Measurements from ENCODE around the gene GPR158.

GPR158 gene

DNA sequence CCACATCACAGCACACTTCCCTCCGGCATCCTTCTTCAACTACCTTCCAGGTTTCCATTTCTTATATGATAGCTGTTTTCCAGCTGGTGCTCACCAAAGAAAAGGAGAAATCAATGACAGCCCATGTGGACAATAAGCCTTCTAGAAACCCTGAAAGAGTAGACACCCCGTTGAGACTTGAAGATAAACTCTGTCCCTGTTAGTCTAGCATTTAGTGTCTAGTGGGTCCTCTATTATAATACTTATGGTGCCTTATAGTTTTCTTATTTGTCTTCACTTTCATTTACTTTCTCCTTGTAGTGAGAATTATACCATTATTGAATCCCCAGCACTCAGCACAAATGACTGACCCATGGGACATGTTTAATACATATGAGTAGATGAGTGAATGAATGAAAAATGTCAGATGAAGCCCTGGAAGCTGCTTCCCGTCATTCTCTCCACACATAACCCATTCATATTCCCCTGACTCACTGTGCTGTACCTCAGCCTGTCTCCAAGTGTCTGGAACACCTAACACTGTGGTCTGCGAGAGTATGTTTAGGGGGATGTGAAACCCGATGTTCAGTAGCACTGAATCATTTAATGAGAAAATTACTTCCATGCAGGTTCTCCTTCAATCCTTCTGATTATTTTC lies 377.6 kb downstream of the GPR158 start:
- FAIRE-seq: no peak
- no peak for DNase-seq (ENCODE audit: extremely low spot score, insufficient read length, low read depth)

DNA sequence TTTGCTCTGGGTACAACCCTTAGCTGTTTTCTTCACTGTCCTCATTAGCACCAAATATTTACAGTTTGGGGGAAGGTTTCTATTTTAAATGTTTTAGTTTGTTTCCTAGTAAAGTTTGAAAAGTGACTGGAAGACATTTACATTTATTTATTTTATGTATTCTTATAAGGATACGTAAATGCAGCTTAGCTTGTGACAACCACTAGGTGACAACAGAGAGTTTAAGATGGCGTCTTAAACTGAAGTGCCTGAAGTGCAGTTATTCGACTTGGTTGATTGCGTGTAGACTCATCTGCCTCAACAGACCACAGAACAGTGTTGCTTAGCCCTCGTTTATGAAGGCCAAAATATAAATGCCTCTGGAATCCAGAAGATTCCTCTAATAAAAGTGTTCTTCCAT lies 381.1 kb downstream of the GPR158 start:
- FAIRE-seq: no peak
- DNase-seq (ENCODE audit: extremely low spot score, insufficient read length, low read depth): no peak

DNA sequence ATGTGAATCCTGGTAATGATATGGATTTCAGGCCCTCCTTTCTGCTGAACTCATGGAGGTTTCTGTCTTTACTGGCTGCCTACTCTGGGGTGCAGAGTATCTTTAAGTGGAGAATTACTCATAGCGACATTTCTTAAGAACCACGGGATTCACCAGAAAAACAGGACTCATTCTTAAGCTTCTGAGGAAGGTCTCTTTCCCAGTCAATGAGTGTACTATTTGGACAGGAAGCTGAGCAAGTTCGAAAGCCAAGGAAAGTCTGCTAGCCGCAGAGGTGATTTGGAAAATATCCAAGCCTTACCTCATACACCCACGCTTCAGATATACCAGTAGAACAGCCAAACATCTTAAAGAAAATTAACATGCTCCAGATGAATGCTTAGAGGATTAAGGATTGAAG lies 381.7 kb downstream of the GPR158 start:
- no peak for FAIRE-seq
- DNase-seq (ENCODE audit: extremely low spot score, insufficient read length, low read depth): no peak

DNA sequence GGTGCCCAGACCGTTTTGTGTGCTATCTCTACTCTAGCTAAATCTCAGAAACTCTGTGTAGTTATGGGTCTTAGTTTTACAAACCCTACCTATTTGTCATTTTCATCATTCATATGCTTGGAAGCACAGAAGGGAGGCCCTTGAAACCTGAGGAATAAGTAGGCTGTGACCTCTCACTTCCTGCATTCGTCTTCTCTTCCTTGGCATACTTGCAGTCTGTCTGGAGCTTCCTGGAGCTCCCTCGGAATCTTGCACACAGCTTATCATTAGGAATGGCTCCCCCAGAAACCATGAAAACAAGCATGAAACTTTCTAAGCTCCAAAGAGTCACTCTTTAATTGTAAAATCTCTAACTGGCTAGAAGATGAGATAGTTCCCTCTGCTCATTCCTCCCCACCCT lies 382.3 kb downstream of the GPR158 start:
- FAIRE-seq (no peak), DNase-seq (ENCODE audit: extremely low spot score, insufficient read length, low read depth) (no peak)

DNA sequence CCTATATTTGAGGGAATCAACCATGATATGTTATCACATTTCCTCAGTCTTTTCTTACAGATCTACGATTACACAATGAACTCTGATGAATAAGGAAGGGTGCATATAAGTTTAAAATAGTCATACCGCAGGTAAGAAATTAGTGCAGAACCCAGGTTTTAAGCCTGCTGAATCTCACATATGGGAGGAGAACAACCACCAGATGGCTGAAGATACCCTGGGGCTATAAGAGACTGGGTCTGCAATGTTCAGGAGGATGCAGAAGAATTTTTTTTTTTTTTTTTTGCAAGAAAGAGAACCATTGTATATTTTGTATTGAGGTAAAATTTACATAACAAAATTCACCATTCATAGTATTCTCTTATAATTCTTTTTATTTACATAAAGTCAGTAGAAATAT lies 387.0 kb downstream of the GPR158 start:
- no peak for FAIRE-seq
- no peak for DNase-seq (ENCODE audit: extremely low spot score, insufficient read length, low read depth)

DNA sequence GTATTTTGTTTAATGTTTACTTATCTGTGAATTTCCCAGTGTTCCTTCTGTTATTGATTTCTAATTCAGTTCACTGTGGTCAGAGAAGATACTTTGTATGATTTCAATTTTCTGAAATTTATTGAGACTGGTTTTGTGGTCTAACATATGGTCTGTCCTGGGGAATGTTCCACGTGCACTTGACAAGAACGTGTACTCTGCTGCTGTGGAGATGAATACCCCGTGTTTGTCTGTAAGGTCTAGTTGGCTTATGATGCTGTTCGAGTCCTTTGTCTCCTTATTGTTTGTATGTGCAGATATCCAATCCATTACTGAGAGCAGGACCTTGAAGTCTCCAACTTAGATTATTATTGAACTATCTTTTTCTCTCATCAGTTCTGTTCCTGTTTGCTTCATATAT lies 387.7 kb downstream of the GPR158 start:
- DNase-seq (ENCODE audit: extremely low spot score, insufficient read length, low read depth) (no peak), FAIRE-seq (no peak)

DNA sequence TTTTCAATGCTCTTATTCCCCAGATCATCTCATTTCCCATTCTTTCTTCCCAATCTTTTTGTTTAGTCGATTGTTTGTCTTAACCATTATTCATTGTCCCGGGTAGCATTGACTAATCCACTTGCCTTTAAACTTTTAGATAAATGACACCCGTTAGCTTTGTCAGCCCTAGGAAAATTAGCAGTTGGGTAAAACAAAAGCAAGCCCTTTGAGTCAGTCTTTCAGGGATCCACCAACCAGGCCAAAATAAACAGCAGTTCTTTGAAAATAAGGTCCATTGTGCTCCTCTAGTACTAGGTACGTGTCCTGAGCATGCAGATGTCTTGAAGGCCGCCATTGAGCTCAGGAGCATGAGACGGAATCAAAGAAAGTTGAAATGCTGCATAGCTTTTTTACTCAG lies 389.6 kb downstream of the GPR158 start:
- FAIRE-seq: no peak

DNA sequence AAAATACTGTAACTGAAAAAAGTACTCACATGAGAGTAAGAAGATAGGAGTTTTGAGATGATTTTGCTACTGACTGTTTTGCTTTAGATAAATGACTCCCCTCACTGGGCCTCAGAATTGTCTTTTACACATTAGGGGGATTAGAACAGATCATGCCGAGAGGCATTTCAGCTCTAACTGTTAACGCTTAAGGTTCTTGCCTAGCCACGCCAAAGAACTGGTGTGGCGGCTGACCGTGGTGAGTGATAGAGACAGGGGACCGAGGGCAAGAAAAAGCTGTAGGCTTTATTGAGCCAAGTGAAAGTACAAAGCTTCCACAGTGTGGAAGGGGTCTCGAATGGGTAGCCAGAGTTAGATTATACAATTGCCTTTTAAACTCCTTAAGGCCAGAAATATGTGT lies 390.8 kb downstream of the GPR158 start:
- no peak for FAIRE-seq
- no peak for DNase-seq (ENCODE audit: extremely low spot score, insufficient read length, low read depth)

More for the DNA sequence above, 389.6 kb downstream of the GPR158 start:
- DNase-seq (ENCODE audit: extremely low spot score, insufficient read length, low read depth): no peak

DNA sequence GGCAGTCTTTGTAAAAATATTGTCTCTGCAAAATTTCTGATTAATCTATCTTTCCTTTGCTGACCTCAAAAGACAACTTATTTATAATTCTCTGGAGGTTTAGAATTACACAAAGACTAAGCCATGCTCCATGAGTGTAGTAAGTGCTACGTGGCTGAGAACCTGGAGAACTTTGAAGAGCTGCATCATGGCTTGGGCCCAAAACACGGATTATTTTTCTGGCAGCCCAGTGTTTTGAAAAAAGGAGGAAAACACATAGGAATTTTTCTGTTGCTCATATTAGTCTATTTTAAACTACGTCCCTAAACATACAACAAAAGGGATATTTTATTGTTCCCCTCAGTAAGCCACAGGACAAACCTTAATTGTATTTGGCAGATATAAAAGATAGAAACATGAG lies 398.5 kb downstream of the GPR158 start:
- no peak for DNase-seq (ENCODE audit: extremely low spot score, insufficient read length, low read depth)
- FAIRE-seq: no peak

DNA sequence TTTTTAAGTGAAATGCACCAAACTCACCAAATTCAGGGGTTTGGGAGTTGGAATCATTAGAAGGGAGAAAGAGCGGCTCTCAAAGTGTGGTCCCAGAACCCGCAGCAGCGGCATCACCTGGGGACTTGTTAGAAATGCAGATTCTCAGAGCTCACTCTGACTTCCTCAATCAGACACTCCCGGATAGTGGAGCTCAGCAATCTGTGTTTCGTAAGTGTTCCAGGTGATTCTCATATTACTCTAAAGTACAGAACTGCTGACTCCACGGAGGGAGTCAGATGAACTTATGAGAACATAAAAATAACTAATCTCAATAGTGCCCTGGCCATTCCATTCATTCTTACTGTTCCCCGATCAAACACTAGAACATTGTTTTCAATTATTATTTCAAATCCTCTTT lies 400.5 kb downstream of the GPR158 start:
- DNase-seq (ENCODE audit: extremely low spot score, insufficient read length, low read depth) (no peak), FAIRE-seq (no peak)

DNA sequence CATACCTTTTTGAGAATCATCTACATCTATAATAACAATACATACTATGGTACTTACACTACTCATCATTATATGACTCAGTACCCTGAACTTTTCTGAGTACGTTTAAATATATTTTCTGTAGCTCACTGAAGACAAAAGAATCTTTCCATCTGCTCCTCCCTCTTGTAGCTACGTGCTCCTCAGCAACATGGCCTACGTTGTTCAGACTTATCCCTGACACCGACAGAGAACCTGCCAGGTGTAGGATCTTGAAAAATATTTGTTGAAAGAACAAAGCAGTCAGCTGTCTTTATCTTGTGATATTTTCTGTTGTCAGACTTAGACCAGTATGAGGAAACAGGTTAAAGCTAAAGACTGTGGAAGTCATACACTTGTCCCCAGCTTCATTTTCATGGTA lies 403.3 kb downstream of the GPR158 start:
- DNase-seq (ENCODE audit: extremely low spot score, insufficient read length, low read depth) (no peak), FAIRE-seq (no peak)

DNA sequence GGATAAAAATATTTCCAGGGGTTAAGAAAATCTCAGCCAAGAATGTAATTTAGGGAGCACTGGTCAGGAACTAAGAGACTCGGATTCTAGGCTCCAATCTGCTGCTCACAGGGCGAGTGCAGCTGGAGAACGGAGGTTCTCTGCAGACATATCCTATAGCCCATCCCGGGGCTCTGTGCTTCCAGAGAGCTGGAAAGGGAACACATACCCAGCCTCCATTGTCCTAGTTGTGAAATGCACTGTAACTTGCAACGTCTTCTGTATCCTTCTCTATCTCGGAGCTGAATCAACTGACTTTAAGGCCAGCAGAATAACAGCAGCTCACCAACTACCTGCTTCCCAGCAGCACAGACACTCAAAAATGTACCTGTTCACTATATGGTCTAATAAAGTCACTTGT lies 408.2 kb downstream of the GPR158 start:
- FAIRE-seq (no peak), DNase-seq (ENCODE audit: extremely low spot score, insufficient read length, low read depth) (no peak)

DNA sequence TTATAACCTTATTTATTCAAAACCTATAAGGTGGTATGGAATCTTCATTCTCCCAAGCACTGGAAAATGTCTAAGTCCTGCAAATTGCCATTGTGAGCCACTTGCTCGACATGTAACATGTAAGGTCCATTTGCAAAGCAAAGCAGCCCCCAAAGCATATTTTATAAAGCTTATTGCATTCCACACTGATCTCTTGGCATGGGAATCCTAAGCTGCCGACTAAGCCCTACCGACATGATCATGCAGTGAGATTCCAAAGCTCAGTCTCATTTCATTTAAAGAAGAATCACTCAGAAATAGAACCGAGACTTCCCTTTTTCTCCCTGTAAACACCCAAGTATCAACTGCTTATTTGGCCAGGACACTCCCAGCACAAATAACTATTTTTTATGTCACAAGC lies 425.9 kb downstream of the GPR158 start:
- DNase-seq (ENCODE audit: extremely low spot score, insufficient read length, low read depth) (no peak), FAIRE-seq (no peak)

DNA sequence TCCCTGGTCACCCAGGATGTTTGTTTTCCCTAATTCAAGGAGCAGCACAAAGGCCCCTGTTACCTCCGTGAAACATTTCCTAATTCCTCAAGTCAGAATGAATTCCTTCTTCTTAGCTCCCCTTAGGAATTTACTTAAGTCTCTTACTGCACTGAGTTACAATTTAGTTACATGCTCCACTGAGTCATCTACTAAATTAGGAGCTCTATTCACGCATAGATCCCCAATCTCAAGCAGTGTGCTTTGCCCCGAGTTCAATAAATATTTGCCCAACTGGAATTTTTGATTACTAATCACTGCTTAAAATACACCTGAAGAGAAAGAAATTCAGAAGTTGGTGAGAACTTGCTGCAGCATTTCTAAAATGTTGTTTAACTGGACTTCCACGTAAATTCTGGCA lies 429.8 kb downstream of the GPR158 start:
- no peak for DNase-seq (ENCODE audit: extremely low spot score, insufficient read length, low read depth)
- no peak for FAIRE-seq

DNA sequence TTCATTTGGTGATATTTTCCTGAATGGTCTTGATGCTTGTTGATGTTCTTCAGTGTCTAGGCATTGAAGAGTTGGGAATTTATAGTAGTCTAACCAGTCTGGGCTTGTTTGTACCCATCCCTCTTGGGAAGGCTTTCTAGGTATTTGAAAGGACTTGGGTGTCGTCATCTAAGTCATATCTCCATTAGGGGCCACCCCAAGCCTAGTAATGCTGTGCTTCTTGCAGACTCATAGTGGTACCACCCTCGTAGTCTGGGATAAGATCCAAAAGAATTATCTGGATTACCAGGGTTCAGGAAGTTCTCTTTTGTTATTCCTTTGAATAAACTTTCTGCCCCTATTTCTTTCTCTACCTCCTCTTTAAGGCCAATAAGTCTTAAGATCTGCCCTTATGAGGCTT lies 439.9 kb downstream of the GPR158 start:
- no peak for FAIRE-seq
- no peak for DNase-seq (ENCODE audit: extremely low spot score, insufficient read length, low read depth)

DNA sequence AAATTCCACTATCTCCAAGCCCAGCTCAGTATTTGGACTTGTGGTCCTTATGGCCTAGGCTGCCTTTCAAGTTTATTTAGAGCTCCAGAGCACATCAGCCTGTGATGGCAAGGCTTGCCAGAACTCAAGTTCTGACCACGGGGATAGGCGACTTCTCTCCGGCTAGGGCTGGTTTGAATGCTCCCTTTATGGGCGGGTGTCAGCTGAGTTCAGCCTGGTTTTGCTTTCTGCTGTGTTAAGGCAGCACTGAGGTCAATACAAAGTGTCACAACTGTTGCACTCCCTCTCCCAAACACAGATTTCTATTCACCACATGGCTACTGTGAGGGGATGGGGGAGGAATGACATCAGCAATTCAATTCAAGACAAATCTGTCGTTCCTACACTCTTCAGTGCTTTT lies 441.1 kb downstream of the GPR158 start:
- DNase-seq (ENCODE audit: extremely low spot score, insufficient read length, low read depth): no peak

DNA sequence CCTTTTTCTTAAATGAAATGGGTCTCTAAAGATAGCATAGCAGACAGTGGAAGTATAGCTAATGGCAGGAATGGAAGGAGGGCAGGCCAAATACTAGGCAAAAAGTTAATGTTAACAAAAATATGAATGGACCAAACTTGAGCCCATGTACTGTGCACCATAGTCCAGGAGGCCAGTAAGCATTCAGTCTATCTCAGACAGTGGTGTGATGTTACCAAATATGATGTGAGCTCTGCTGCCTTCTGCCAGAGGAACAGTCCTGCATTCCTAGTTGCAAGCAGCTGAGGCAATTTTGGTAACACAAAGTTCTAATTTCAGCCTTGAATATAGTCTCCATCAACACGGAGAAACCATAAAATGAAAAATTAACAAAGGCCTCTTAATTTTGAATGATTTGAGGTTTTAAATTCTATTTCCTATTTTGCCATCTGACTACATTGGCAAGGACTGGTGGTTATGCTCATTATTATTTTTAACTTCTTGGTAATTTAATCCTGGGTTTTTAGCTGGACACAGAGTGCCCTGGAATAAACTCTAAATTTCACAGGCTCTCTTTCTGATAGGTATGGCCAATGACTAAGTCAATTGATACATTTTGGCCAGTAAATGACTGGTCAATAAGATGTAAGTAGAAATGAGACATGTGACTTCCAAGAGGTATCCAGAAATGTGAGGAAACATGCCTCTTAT lies 442.2 kb downstream of the GPR158 start:
- no peak for FAIRE-seq
- DNase-seq (ENCODE audit: extremely low spot score, insufficient read length, low read depth): no peak

More for the DNA sequence above, 441.1 kb downstream of the GPR158 start:
- no peak for FAIRE-seq

DNA sequence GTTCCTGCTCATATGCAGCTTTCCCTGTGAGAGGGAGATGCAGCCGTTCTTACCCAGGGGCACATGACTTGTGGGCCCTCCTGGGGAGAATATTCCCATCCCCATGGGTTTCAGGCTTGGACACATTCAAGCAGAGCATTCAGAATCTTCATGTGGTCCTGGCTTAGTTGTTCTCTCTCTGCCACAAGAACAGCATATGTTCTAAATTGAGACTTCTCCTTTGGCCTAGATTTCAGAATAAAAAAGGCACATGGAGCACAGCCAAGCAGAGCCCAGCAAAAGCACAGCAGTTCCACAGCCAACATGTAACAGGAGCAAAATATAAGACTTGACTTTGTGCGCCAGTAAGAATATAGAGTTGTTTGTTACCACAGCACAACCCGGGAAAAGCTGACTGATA lies 452.8 kb downstream of the GPR158 start:
- FAIRE-seq (no peak), DNase-seq (ENCODE audit: extremely low spot score, insufficient read length, low read depth) (no peak)

DNA sequence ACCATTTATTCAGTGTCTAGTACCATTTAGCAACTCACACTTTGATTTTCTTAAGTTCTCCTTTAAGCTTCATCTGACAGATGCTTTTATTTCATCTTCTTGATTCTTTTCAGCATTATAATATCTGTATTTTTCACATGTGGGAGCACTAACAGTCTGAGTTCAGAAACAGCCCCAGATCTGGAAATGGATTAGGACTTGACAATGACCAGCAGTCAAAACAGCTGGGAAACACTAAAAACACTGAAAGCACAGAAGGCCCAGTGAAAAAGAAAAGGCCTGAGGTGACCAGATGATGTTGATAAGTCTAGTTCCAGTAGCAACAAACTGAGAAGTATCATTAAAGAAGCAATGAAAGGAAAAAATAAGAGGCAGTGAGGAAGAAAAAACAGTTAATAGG lies 454.5 kb downstream of the GPR158 start:
- no peak for FAIRE-seq
- DNase-seq (ENCODE audit: extremely low spot score, insufficient read length, low read depth): no peak

DNA sequence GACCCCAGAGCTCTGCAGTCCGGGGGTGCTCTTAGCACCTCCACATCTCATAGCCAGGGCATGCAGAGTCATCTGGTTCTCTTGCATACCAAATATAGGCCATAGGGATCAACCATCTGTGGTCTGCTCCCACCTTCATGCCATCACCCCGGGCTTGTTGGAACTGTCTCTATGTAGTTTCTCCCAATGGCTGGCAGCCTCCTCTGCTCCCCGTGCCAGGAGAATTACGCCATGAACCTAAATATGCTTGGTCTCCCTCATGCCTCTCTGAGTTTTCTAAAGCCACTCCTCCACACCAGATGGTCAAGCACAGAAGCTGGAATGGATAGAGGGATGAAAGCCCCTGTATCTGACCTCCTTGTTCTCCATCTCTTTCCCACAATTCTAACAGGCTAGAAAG lies 456.7 kb downstream of the GPR158 start:
- FAIRE-seq (no peak), DNase-seq (ENCODE audit: extremely low spot score, insufficient read length, low read depth) (no peak)

DNA sequence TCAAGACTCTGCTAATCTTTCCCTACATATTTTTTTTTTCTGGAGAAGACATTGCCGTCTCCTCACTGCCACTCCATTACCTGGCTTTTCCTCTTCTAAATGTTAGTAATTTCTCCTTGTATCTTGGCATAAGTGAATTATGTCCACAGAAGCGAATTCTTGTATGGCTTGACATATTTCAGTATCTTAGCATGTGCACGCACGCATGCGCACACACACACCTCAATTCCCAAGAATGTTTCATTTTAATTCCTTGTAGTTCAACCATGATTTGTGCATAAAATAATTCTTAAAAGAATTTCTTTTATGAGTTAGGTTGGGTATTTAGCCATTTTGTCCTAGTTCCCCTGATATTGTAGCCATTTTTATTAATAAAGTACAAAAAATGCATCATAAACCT lies 458.0 kb downstream of the GPR158 start:
- DNase-seq (ENCODE audit: extremely low spot score, insufficient read length, low read depth) (no peak), FAIRE-seq (no peak)

DNA sequence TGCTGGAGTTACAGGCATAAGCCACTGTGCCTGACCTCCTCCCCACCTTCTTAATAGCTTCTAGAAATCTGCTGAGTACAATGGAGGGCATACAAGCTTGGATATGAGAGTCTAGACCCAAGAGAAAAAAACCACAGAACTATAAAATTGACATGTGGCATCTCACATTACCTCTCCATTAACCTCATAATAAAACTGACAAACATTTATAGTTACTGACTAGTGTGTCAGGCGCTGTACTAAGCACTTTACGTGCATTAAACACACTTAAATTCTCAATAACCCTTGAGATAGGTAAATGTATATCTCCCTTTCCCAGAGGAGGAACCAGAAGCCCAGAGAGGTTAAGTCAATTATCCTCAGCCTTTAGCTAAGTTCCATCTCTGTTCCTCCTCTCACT lies 458.7 kb downstream of the GPR158 start:
- FAIRE-seq: no peak

More for the DNA sequence above, 458.7 kb downstream of the GPR158 start:
- DNase-seq (ENCODE audit: extremely low spot score, insufficient read length, low read depth): no peak

All from GM18507 (cell line).